Measurements from ENCODE around the gene PHB1.

The PHB1 gene

GRCh38 chr17:49445591-49445990, 30.9 kb upstream of the PHB1 start:
- no peak for ATAC-seq
- no peak overlapping the region for H3K27ac Mint-ChIP-seq

GRCh38 chr17:49444384-49444783, 29.7 kb upstream of the PHB1 start:
- no peaks in the 10 kb centered on the region for H3K9me3 Mint-ChIP-seq

More at GRCh38 chr17:49445591-49445990, 30.9 kb upstream of the PHB1 start:
- Mint-ChIP-seq H3K4me1 (no peaks in the 10 kb centered on the region), H3K4me3 (no peak overlapping the region), H3K9me3 (no peaks in the 10 kb centered on the region), H3K27me3 (peaks cover 22% of the 10 kb centered on the region)
- DNase-seq = no peak

GRCh38 chr17:49443862-49444261, 29.2 kb upstream of the PHB1 start:
- ATAC-seq = no peak
- no peak overlapping the region for H3K27ac Mint-ChIP-seq

More at GRCh38 chr17:49444384-49444783, 29.7 kb upstream of the PHB1 start:
- ATAC-seq = no peak
- Mint-ChIP-seq H3K4me1 (no peaks in the 10 kb centered on the region), H3K27ac (no peak overlapping the region), H3K4me3 (no peak overlapping the region), H3K27me3 (peaks cover 34% of the 10 kb centered on the region)
- DNase-seq = no peak

GRCh38 chr17:49442041-49442440, 27.4 kb upstream of the PHB1 start:
- ATAC-seq (no peak), DNase-seq (no peak)
- no peaks in the 10 kb centered on the region for H3K9me3 Mint-ChIP-seq
- peaks cover 57% of the 10 kb centered on the region for H3K27me3 Mint-ChIP-seq
- H3K4me3 Mint-ChIP-seq = no peak overlapping the region
- H3K27ac Mint-ChIP-seq = no peak overlapping the region
- H3K4me1 Mint-ChIP-seq = no peaks in the 10 kb centered on the region

More at GRCh38 chr17:49443862-49444261, 29.2 kb upstream of the PHB1 start:
- Mint-ChIP-seq H3K27me3 (peaks cover 39% of the 10 kb centered on the region), H3K4me1 (no peaks in the 10 kb centered on the region), H3K9me3 (no peaks in the 10 kb centered on the region), H3K4me3 (no peak overlapping the region)
- no peak for DNase-seq

GRCh38 chr17:49441578-49441977, 26.9 kb upstream of the PHB1 start:
- H3K4me3 Mint-ChIP-seq = no peak overlapping the region
- H3K4me1 Mint-ChIP-seq = no peaks in the 10 kb centered on the region
- ATAC-seq = no peak
- no peaks in the 10 kb centered on the region for H3K9me3 Mint-ChIP-seq
- no peak for DNase-seq
- H3K27ac Mint-ChIP-seq = no peak overlapping the region
- peaks cover 62% of the 10 kb centered on the region for H3K27me3 Mint-ChIP-seq

- H3K27ac Mint-ChIP-seq = no peak overlapping the region
- H3K4me1 Mint-ChIP-seq = no peaks in the 10 kb centered on the region
- no peak overlapping the region for H3K4me3 Mint-ChIP-seq
- DNase-seq (no peak), ATAC-seq (no peak)
- H3K27me3 Mint-ChIP-seq = peaks cover 72% of the 10 kb centered on the region
- no peaks in the 10 kb centered on the region for H3K9me3 Mint-ChIP-seq
Observed at GRCh38 chr17:49440581-49440980, 25.9 kb upstream of the PHB1 start.

- ATAC-seq = no peak
- Mint-ChIP-seq H3K4me1 (no peaks in the 10 kb centered on the region), H3K27me3 (peaks cover 74% of the 10 kb centered on the region), H3K4me3 (no peak overlapping the region), H3K9me3 (no peaks in the 10 kb centered on the region), H3K27ac (no peak overlapping the region)
- no peak for DNase-seq
Observed at GRCh38 chr17:49439673-49440571, 25.2 kb upstream of the PHB1 start.

- H3K4me1 Mint-ChIP-seq = no peaks in the 10 kb centered on the region
- H3K27me3 Mint-ChIP-seq = peaks cover 74% of the 10 kb centered on the region
- H3K9me3 Mint-ChIP-seq = no peaks in the 10 kb centered on the region
- no peak for ATAC-seq
- no peak overlapping the region for H3K27ac Mint-ChIP-seq
- no peak for DNase-seq
- H3K4me3 Mint-ChIP-seq = no peak overlapping the region
Observed at GRCh38 chr17:49439305-49439672, 24.6 kb upstream of the PHB1 start.

GRCh38 chr17:49438436-49439278, 24.0 kb upstream of the PHB1 start:
- ATAC-seq = no peak
- Mint-ChIP-seq H3K4me1 (no peaks in the 10 kb centered on the region), H3K4me3 (no peak overlapping the region)

GRCh38 chr17:49437696-49438435, 23.2 kb upstream of the PHB1 start:
- no peak for ATAC-seq
- Mint-ChIP-seq H3K27ac (peak overlapping the region in 1 of 2 donors; percentile 72), H3K9me3 (no peaks in the 10 kb centered on the region), H3K27me3 (peaks cover 74% of the 10 kb centered on the region), H3K4me3 (no peak overlapping the region), H3K4me1 (no peaks in the 10 kb centered on the region)
- DNase-seq = no peak

More at GRCh38 chr17:49438436-49439278, 24.0 kb upstream of the PHB1 start:
- DNase-seq = no peak
- peak overlapping the region in 1 of 2 donors; percentile 72 for H3K27ac Mint-ChIP-seq
- H3K9me3 Mint-ChIP-seq = no peaks in the 10 kb centered on the region
- peaks cover 74% of the 10 kb centered on the region for H3K27me3 Mint-ChIP-seq

GRCh38 chr17:49436174-49436573, 21.5 kb upstream of the PHB1 start:
- ATAC-seq (no peak), DNase-seq (no peak)
- no peak overlapping the region for H3K27ac Mint-ChIP-seq
- peaks cover 66% of the 10 kb centered on the region for H3K27me3 Mint-ChIP-seq
- H3K9me3 Mint-ChIP-seq = no peaks in the 10 kb centered on the region
- H3K4me3 Mint-ChIP-seq = no peak overlapping the region
- no peaks in the 10 kb centered on the region for H3K4me1 Mint-ChIP-seq

- H3K4me3 Mint-ChIP-seq = no peak overlapping the region
- ATAC-seq = no peak
Observed at GRCh38 chr17:49435671-49436029, 21.0 kb upstream of the PHB1 start.

GRCh38 chr17:49434821-49435670, 20.4 kb upstream of the PHB1 start:
- Mint-ChIP-seq H3K27me3 (peaks cover 55% of the 10 kb centered on the region), H3K4me3 (no peak overlapping the region), H3K9me3 (no peaks in the 10 kb centered on the region), H3K27ac (no peak overlapping the region), H3K4me1 (no peaks in the 10 kb centered on the region)
- DNase-seq = peak; percentile 30 to 45
- ATAC-seq = peak; percentile 23

More at GRCh38 chr17:49435671-49436029, 21.0 kb upstream of the PHB1 start:
- H3K4me1 Mint-ChIP-seq = no peaks in the 10 kb centered on the region
- peaks cover 61% of the 10 kb centered on the region for H3K27me3 Mint-ChIP-seq
- no peak for DNase-seq
- no peak overlapping the region for H3K27ac Mint-ChIP-seq
- no peaks in the 10 kb centered on the region for H3K9me3 Mint-ChIP-seq

- DNase-seq = no peak
- H3K4me3 Mint-ChIP-seq = no peak overlapping the region
- ATAC-seq = no peak
- H3K9me3 Mint-ChIP-seq = no peaks in the 10 kb centered on the region
- peaks cover 36% of the 10 kb centered on the region for H3K27me3 Mint-ChIP-seq
- no peak overlapping the region for H3K27ac Mint-ChIP-seq
- H3K4me1 Mint-ChIP-seq = no peaks in the 10 kb centered on the region
Observed at GRCh38 chr17:49433000-49433694, 18.5 kb upstream of the PHB1 start.
